ENCODE data around the gene RARG.

DNA sequence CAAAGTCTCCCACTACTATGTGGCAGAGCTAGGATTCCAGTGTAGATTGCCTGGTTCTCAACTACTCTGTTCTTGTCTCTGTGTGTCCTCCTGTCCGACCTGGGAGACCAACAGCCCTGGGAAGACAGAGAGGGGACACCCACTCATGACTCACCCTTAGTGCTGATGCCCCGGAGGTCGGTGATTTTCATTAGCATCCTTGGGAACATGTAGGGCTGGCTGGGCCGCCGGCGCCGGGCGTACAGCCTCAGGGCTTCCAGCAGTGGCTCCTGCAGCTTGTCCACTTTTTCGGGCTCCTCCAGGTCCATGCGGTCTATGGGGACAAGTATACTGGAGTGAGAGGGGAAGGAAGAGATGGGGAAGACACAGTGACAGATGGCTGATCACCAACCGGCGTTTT is 19.1 kb downstream of the RARG start:
- TF ChIP-seq, protein P1, sequence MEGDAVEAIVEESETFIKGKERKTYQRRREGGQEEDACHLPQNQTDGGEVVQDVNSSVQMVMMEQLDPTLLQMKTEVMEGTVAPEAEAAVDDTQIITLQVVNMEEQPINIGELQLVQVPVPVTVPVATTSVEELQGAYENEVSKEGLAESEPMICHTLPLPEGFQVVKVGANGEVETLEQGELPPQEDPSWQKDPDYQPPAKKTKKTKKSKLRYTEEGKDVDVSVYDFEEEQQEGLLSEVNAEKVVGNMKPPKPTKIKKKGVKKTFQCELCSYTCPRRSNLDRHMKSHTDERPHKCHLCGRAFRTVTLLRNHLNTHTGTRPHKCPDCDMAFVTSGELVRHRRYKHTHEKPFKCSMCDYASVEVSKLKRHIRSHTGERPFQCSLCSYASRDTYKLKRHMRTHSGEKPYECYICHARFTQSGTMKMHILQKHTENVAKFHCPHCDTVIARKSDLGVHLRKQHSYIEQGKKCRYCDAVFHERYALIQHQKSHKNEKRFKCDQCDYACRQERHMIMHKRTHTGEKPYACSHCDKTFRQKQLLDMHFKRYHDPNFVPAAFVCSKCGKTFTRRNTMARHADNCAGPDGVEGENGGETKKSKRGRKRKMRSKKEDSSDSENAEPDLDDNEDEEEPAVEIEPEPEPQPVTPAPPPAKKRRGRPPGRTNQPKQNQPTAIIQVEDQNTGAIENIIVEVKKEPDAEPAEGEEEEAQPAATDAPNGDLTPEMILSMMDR (IDR thresholded peaks at IDR 0.05), result no peak
- no peak for TF ChIP-seq EZH2 (IDR thresholded peaks at IDR 0.05; ENCODE audit: borderline replicate concordance, insufficient read depth, low read depth, low read length, poor library complexity, severe bottlenecking)

Measured in B cell (primary cell).